ENCODE measurements around the gene FAM107B.

GRCh38 chr10:14581553-14582321 is 193.0 kb downstream of the FAM107B start:
- TF ChIP-seq CTCF (IDR thresholded peaks at IDR 0.05), result no peak
- TF ChIP-seq POLR2A (IDR thresholded peaks at IDR 0.05), result no peak

All from right lobe of liver (tissue), 4 donors.